GM18507 (cell line): Measurements from ENCODE around the gene VAPA.

Experiments
- DNase-seq: peaks from one replicate; pipeline ENCODE4 v3.0.0; 2011; ENCODE audit warnings: low read depth; ENCODE audit not compliant: insufficient read length; ENCODE audit errors: extremely low spot score
- FAIRE-seq: peaks from 2 replicates; lab custom pipeline; 2011; peaks lifted over from hg19 to GRCh38; lab: Jason Lieb, UNC

VAPA gene

GRCh38 chr18:9930299-9930884 lies 16.6 kb downstream of the VAPA start:
- FAIRE-seq: no peak
- no peak for DNase-seq

- FAIRE-seq (no peak), DNase-seq (no peak)
These were observed 17.3 kb downstream of the VAPA start for GRCh38 chr18:9931146-9931545.

- DNase-seq: no peak
- FAIRE-seq: no peak
These were observed 17.9 kb downstream of the VAPA start for GRCh38 chr18:9931678-9932077.

- no peak for DNase-seq
- no peak for FAIRE-seq
These were observed 20.0 kb downstream of the VAPA start for GRCh38 chr18:9933865-9934264.

- DNase-seq (no peak), FAIRE-seq (no peak)
These were observed 20.5 kb downstream of the VAPA start for GRCh38 chr18:9934274-9934673.

- FAIRE-seq (no peak), DNase-seq (no peak)
These were observed 27.3 kb downstream of the VAPA start for GRCh38 chr18:9941103-9941502.

- DNase-seq: no peak
- FAIRE-seq: no peak
These were observed 27.8 kb downstream of the VAPA start for GRCh38 chr18:9941660-9942059.

- FAIRE-seq (no peak), DNase-seq (no peak)
These were observed 29.5 kb downstream of the VAPA start for GRCh38 chr18:9943311-9943710.

- FAIRE-seq: no peak
- DNase-seq: no peak
These were observed 31.0 kb downstream of the VAPA start for GRCh38 chr18:9944805-9945204.

GRCh38 chr18:9946831-9947230 lies 33.0 kb downstream of the VAPA start:
- FAIRE-seq: no peak
- no peak for DNase-seq

GRCh38 chr18:9947248-9947647 lies 33.4 kb downstream of the VAPA start:
- no peak for DNase-seq

GRCh38 chr18:9949315-9949714 lies 35.5 kb downstream of the VAPA start:
- no peak for DNase-seq
- no peak for FAIRE-seq

More at GRCh38 chr18:9947248-9947647, 33.4 kb downstream of the VAPA start:
- no peak for FAIRE-seq

- no peak for FAIRE-seq
- no peak for DNase-seq
These were observed 36.0 kb downstream of the VAPA start for GRCh38 chr18:9949861-9950260.

GRCh38 chr18:9950289-9951016 lies 36.6 kb downstream of the VAPA start:
- DNase-seq: no peak
- FAIRE-seq: no peak

GRCh38 chr18:9951022-9951859 lies 37.4 kb downstream of the VAPA start:
- FAIRE-seq (peak; percentile 59), DNase-seq (no peak)

- FAIRE-seq: no peak
- DNase-seq: no peak
These were observed 39.0 kb downstream of the VAPA start for GRCh38 chr18:9952633-9953416.

GRCh38 chr18:9958861-9959399 lies 45.1 kb downstream of the VAPA start:
- no peak for DNase-seq
- FAIRE-seq: no peak

- DNase-seq (no peak), FAIRE-seq (no peak)
These were observed 45.7 kb downstream of the VAPA start for GRCh38 chr18:9959564-9959963.

GRCh38 chr18:9960258-9960904 lies 46.6 kb downstream of the VAPA start:
- FAIRE-seq: no peak
- DNase-seq: no peak
